ENCODE data around the gene PDZRN4. TPM values are rescaled to one million over a fixed set of nuclear protein-coding genes. Genes with fewer than 3 reads are reported as not detected.

Gene PDZRN4
- total RNA-seq, 1 donor from 2014 or later = 0.14 TPM

- intact Hi-C loops (cut with micrococcal nuclease) = no loop called here
- Histone ChIP-seq H3K27me3 (ENCODE audit: low read depth) (no peaks in the 10 kb centered on the region), H3K27ac (replicated peaks) (no peak overlapping the region), H3K4me3 (no peak overlapping the region), H3K9me3 (replicated peaks) (peaks cover 58% of the 10 kb centered on the region), H3K4me1 (no peaks in the 10 kb centered on the region), H3K36me3 (no peaks in the 10 kb centered on the region)
- DNase-seq = no peak
- TF ChIP-seq CTCF (IDR thresholded peaks at IDR 0.05; ENCODE audit: borderline replicate concordance) = no peak
Measured at GRCh38 chr12:41380878-41381277, 192.8 kb downstream of the PDZRN4 start.

GRCh38 chr12:41402801-41403200 lies 214.7 kb downstream of the PDZRN4 start:
- H3K4me3 ChIP-seq = no peak overlapping the region
- intact Hi-C loops (cut with micrococcal nuclease) = no loop called here
- DNase-seq = no peak
- no peaks in the 10 kb centered on the region for H3K27me3 ChIP-seq (ENCODE audit: low read depth)
- H3K9me3 ChIP-seq (replicated peaks) = peaks cover 25% of the 10 kb centered on the region
- no peaks in the 10 kb centered on the region for H3K4me1 ChIP-seq
- no peak for TF ChIP-seq CTCF (IDR thresholded peaks at IDR 0.05; ENCODE audit: borderline replicate concordance)
- H3K36me3 ChIP-seq = no peaks in the 10 kb centered on the region
- H3K27ac ChIP-seq (replicated peaks) = no peak overlapping the region

GRCh38 chr12:41407232-41407799 lies 219.2 kb downstream of the PDZRN4 start:
- no peaks in the 10 kb centered on the region for H3K27me3 ChIP-seq (ENCODE audit: low read depth)
- intact Hi-C loops (cut with micrococcal nuclease) = no loop called here

GRCh38 chr12:41409628-41410027 lies 221.5 kb downstream of the PDZRN4 start:
- no peaks in the 10 kb centered on the region for H3K27me3 ChIP-seq (ENCODE audit: low read depth)
- no peak for TF ChIP-seq CTCF (IDR thresholded peaks at IDR 0.05; ENCODE audit: borderline replicate concordance)
- intact Hi-C loops (cut with micrococcal nuclease) = no loop called here
- H3K9me3 ChIP-seq (replicated peaks) = peaks cover 33% of the 10 kb centered on the region
- DNase-seq = no peak
- H3K4me3 ChIP-seq = no peak overlapping the region
- H3K4me1 ChIP-seq = no peaks in the 10 kb centered on the region
- no peak overlapping the region for H3K27ac ChIP-seq (replicated peaks)
- H3K36me3 ChIP-seq = no peaks in the 10 kb centered on the region

More at GRCh38 chr12:41407232-41407799, 219.2 kb downstream of the PDZRN4 start:
- Histone ChIP-seq H3K36me3 (no peaks in the 10 kb centered on the region), H3K4me3 (no peak overlapping the region), H3K9me3 (replicated peaks) (peaks cover 25% of the 10 kb centered on the region), H3K4me1 (no peaks in the 10 kb centered on the region), H3K27ac (replicated peaks) (no peak overlapping the region)
- no peak for TF ChIP-seq CTCF (IDR thresholded peaks at IDR 0.05; ENCODE audit: borderline replicate concordance)
- DNase-seq = no peak

GRCh38 chr12:41418586-41418985 lies 230.5 kb downstream of the PDZRN4 start:
- Histone ChIP-seq H3K27ac (replicated peaks) (no peak overlapping the region), H3K27me3 (ENCODE audit: low read depth) (no peaks in the 10 kb centered on the region), H3K36me3 (no peaks in the 10 kb centered on the region), H3K4me3 (no peak overlapping the region), H3K4me1 (no peaks in the 10 kb centered on the region), H3K9me3 (replicated peaks) (peaks cover 13% of the 10 kb centered on the region)
- TF ChIP-seq CTCF (IDR thresholded peaks at IDR 0.05; ENCODE audit: borderline replicate concordance) = no peak
- DNase-seq = no peak
- intact Hi-C loops (cut with micrococcal nuclease) = no loop called here

Measured in left ventricle myocardium inferior (tissue), 1 donor.